GM15510 (cell line): ENCODE data around the gene TMEM141.

Experiments
- POLR2A ChIP-seq: IDR thresholded peaks from 3 replicates; pipeline ENCODE4 v1.6.1; 2011; ENCODE audit warnings: borderline replicate concordance; ENCODE audit not compliant: insufficient read length; ENCODE audit errors: extremely low read depth

TMEM141 gene

GRCh38 chr9:136803551-136804508, 12.7 kb downstream of the TMEM141 start:
- no peak for TF ChIP-seq POLR2A

DNA sequence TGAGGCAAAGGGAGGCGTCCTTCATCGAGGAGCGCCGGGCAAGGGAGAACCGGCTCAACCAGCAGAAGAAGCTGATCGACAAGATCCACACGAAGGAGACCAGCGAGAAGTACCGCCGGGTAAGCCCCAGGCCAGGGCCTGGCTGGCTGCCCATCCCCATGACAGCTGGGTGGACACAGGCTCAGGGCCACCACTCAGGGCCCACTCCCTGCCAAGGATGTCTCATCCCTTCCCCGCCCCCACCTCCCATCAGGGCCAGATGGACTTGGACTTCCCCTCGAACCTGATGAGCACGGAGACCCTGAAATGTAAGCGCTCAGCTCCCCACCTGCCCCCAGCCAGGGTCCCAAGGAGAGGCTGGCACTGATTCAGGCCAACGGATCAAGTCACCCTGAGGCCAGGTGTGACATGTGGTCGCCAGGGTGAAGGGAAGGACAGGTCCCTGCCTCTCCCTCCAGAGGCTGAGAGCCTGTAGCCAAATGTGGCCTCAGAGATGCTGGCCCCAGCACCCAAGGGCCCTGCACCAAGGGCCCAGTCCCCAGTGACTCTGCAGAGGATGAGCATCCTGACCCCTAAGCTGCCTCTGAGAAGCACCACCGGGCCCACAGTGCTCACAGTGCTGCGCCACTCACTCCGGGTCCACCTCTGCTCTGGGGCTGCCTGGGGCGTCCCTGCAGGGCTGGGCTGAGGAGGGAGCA, 13.5 kb downstream of the TMEM141 start:
- TF ChIP-seq POLR2A: no peak

DNA sequence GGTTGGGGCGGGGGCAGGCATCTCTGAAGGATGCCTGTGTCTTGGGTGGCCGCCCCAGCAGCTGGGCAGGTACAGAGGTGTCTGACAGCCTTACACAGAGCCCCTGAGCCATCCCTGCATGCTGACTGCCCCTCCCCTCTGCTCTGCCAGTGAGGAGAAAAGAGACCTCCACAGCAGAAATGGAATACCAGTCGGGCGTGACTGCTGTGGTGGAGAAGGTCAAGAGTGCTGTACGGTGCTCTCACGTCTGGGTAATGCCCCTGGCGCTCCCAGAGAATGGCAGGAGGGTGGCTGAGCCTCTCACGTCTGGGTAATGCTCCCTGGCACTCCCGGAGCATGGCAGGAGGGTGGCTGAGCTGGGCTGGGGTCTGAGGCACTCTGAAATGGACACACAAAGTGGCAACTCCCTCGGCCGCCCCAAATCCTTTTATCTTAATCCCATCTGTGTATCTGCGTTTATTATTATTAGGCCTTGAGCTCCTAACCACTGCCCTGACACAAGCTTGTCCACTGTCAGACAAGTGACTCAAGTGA, 14.1 kb downstream of the TMEM141 start:
- no peak for TF ChIP-seq POLR2A

DNA sequence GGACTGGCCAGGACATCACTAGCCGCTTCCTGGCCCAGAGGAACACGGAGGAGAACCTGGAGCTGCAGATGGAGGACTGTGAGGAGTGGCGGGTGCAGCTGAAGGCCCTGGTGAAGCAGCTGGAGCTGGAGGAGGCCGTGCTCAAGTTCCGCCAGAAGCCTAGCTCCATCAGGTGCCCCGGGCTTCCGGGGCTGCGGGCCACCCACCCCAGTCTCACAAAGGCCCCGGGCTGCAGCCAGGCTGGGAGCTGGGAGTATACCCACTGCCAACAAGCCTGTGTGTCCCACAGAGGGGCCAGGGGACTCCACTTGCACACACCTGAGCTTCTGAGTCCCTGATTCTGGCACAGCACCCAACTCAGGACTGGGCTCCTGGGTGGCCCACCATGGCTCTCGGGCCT, 14.9 kb downstream of the TMEM141 start:
- TF ChIP-seq POLR2A: no peak

DNA sequence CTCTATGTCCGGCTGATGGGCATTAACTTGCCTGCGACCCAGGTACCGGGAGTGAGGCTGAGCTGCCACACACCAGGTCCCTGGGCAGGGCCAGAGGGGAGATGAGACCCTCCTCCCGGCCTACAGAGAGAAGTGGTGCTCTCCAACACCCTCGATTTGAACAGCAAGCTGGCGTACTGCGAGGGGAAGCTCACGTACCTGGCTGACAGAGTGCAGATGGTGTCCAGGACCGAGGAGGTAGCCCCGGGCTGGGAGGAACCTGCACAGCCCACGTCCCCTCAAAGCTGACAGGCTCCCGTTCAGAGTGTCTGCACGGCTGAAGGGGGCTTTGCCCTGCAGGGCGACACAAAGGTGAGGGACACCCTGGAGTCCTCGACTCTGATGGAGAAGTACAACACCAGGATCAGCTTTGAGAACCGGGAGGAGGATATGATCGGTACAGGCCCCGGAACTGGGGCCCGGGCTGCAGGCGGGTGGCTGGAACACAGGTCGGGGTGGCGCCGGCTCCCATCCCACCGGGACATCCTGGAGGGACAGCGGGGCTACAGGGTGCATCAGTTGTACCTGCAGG, 15.6 kb downstream of the TMEM141 start:
- no peak for TF ChIP-seq POLR2A

DNA sequence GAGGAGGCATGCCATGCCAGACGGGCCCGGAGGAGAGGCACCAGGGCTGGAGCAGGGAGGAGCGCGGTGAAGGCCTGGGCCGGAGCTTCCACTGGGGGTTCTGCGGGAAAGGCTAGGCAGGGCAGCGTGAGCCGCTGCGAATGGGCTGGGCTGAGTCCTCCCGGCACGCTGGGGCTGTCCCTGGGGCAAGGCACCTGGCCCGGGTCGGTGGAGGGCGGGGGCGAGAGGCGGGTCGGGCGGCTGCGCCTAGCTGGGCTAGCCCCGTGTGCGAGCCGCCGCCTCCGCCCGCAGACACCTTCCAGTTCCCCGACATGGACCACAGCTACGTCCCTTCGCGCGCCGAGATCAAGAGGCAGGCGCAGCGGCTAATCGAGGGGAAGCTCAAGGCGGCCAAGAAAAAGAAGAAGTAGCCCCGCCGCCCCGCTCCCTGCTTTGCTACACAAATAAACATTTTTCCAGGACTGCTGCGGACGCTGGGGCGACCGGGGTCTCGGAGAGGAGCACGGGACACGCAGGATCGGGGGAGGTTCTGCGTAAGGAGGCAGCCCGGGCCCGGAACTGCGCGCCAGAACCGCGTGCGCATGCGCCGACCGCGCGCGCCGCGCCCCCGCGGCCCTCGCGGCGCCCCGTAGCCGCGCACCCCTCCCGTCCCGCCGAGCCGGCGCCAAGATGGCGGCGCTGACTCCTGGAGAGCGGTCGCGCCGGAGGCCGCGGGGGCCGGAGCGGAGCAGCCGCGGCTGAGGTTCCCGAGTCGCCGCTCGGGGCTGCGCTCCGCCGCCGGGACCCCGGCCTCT, 16.3 kb downstream of the TMEM141 start, which contains the start of gene RABL6:
TSS of gene RABL6 (plus strand) at position 668 of the 794 bp plus-strand sequence. CDS start 249 bp downstream, outside the sequence.
- TF ChIP-seq POLR2A: peak; percentile 96

DNA sequence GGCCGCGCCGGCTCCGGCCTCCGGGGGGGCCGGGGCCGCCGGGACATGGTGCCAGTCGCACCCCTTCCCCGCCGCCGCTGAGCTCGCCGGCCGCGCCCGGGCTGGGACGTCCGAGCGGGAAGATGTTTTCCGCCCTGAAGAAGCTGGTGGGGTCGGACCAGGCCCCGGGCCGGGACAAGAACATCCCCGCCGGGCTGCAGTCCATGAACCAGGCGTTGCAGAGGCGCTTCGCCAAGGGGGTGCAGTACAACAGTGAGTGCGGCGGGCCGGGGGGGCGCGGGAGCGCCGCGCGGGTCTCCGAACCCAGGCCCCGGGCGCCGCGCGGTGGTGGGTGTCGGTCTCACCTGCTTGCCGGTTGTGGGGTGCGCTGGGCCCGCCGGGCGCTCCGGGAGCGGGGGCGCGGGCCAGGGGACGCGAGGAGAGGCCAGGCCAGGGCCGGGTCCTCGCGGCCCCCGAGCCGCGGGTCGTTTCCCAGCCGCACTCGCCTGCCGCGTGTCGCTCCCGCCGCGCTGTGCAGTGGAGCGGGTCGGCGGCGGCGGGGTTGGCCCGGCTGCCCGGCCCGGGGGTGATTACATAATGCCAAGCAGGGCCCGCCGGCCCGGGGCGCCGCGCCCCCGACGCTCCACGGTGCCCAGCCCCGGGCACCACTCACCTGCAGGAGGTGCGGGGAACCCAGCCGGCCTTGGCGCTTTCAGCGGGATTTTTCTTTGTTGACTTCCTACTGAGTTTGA, 17.1 kb downstream of the TMEM141 start:
- peak; percentile 13 for TF ChIP-seq POLR2A

DNA sequence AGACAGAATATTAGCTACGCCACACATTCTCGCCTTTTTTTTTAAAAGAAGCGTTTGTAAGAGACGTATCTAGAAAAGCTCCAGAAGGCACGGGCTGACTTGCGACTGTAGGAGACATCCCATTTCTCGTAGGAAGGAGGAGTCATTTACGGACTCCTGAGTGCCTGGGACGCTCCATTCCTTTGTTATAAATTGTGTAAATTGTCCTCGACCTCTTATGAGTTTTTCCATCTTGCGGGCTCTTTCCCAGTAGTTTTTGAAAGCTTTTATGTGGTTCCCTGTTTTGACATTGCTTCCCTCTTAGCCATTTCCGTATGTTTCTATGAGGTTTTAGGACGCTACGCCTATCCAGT, 17.6 kb downstream of the TMEM141 start:
- no peak for TF ChIP-seq POLR2A

GRCh38 chr9:136814725-136815421, 23.7 kb downstream of the TMEM141 start:
- TF ChIP-seq POLR2A: no peak

DNA sequence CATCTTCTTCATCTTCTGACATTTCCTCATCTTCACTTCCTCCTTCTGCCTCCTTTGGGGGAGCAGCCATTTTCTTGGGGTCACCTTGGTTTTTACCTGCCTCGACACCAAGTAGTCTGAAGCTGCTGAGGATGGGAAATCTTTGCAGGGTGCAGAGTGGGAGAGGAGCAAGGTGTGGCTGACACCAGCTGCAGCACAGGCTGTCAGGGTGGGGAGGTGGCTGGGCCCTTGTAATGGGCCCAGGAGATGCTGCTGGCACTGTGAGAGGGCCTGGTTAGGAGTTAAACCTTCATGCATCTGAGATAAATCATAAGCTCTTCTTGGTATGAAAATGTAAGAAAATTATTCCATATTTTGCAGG, 24.3 kb downstream of the TMEM141 start:
- no peak for TF ChIP-seq POLR2A

DNA sequence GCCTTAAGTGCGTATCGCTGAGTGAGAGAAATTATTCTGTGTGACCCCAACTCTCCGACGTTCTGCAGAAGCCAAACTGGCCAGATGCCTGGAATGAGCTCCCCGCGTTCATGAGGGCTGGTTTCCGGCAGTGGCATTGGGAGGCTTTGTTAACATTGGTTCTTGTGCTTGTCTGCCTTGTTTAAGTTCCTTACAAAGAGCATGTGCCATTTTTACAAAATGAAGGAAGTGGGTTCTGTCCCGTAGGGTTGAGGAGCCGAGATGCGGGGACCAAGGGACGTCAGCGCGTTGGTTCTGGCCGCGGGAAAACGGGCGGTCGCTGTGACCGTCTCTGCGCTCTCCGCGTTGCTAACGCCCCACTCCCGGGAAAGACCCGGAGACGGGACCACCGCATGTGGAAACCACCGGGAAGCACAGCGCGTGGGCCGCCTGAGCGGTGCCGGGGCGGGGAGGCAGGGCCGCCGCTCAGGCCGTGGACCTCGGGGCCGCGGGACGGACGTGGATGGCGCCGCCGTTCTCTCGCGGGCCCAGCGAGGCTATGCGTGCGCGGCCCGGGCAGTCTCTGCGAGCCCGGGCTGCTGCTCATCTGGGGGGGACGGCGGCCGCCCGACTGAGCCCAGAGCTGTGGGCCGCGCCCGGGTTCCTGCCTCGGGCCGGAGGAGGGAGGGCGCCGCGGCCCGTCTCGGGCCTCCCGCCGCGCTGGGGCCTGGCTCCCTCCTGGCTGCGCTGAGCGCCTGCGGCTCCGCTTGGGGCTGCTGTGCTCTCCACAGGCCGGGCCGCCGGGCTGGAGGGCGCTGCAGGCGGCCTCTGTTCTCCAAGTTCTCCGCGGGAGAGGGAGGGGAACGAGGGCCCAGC, 30.1 kb downstream of the TMEM141 start:
- TF ChIP-seq POLR2A: no peak

GRCh38 chr9:136821826-136822544, 30.8 kb downstream of the TMEM141 start:
- TF ChIP-seq POLR2A: no peak
